H9 (cell line): ENCODE measurements around the gene ABCB1. TPM values are rescaled to one million over a fixed set of nuclear protein-coding genes. Genes with fewer than 3 reads are reported as not detected.

Experiments used
- DNase-seq: peaks from one replicate; pipeline ENCODE4 v3.0.0-alpha.2; 2017
- H2AFZ ChIP-seq: one replicate; pipeline ENCODE4 v1.6.1; 2013; ENCODE audit warnings: mild to moderate bottlenecking, low read length, control low read depth, moderate library complexity
- H2AK5ac ChIP-seq: 2 replicates; pipeline ENCODE4 v1.6.1; 2013; ENCODE audit warnings: low read length, control low read depth, mixed read lengths; ENCODE audit not compliant: insufficient read length
- H2BK120ac ChIP-seq: one replicate; pipeline ENCODE4 v1.6.1; 2013; ENCODE audit warnings: low read depth, mild to moderate bottlenecking, low read length, control low read depth, inconsistent platforms; ENCODE audit not compliant: poor library complexity, severe bottlenecking
- H2BK12ac ChIP-seq: 2 replicates; pipeline ENCODE4 v1.6.1; 2013; ENCODE audit warnings: low read length, control low read depth, mixed read lengths, low read depth; ENCODE audit not compliant: insufficient read length
- H2BK15ac ChIP-seq: 2 replicates; pipeline ENCODE4 v1.6.1; 2013; ENCODE audit warnings: low read depth, low read length, control low read depth
- H2BK20ac ChIP-seq: one replicate; pipeline ENCODE4 v1.6.1; 2013; ENCODE audit warnings: low read depth, mild to moderate bottlenecking, low read length, control low read depth, inconsistent platforms; ENCODE audit not compliant: poor library complexity, severe bottlenecking
- H2BK5ac ChIP-seq: 2 replicates; pipeline ENCODE4 v1.6.1; 2013; ENCODE audit warnings: low read length, control low read depth, mixed read lengths; ENCODE audit not compliant: insufficient read length
- H3K14ac ChIP-seq: 2 replicates; pipeline ENCODE4 v1.6.1; 2013; ENCODE audit warnings: low read length, control low read depth; ENCODE audit not compliant: insufficient read depth
- H3K18ac ChIP-seq: 2 replicates; pipeline ENCODE4 v1.6.1; 2013; ENCODE audit warnings: low read depth, mild to moderate bottlenecking, mixed read lengths, low read length, control low read depth; ENCODE audit not compliant: insufficient read length
- H3K23ac ChIP-seq: 2 replicates; pipeline ENCODE4 v1.6.1; 2013; ENCODE audit warnings: low read length, control low read depth, mixed read lengths, low read depth; ENCODE audit not compliant: insufficient read length
- H3K23me2 ChIP-seq: 2 replicates; pipeline ENCODE4 v1.6.1; 2013; ENCODE audit warnings: low read depth, mild to moderate bottlenecking, mixed read lengths, low read length, control low read depth; ENCODE audit not compliant: insufficient read length, poor library complexity, severe bottlenecking
- H3K27ac ChIP-seq: 2 replicates; pipeline ENCODE4 v1.5.1; 2013; ENCODE audit warnings: low read length, control low read depth, mixed read lengths, low read depth; ENCODE audit not compliant: insufficient read length
- H3K27me3 ChIP-seq: 2 replicates; pipeline ENCODE4 v1.6.1; 2013; ENCODE audit warnings: low read length, control low read depth, inconsistent platforms; ENCODE audit not compliant: insufficient read depth
- H3K4ac ChIP-seq: 2 replicates; pipeline ENCODE4 v1.6.1; 2013; ENCODE audit warnings: low read depth, mild to moderate bottlenecking, control low read depth, inconsistent platforms, low read length, moderate library complexity
- H3K4me1 ChIP-seq: 2 replicates; pipeline ENCODE4 v1.6.1; 2013; ENCODE audit warnings: low read length, control low read depth, inconsistent platforms; ENCODE audit not compliant: insufficient read depth
- H3K4me2 ChIP-seq: 2 replicates; pipeline ENCODE4 v1.6.1; 2013; ENCODE audit warnings: low read length, control low read depth, mixed read lengths; ENCODE audit not compliant: insufficient read length, insufficient read depth
- H3K56ac ChIP-seq: 2 replicates; pipeline ENCODE4 v1.6.1; 2013; ENCODE audit warnings: low read depth, mild to moderate bottlenecking, mixed read lengths, low read length, control low read depth; ENCODE audit not compliant: insufficient read length
- H3K79me1 ChIP-seq: 2 replicates; pipeline ENCODE4 v1.6.1; 2013; ENCODE audit warnings: low read depth, mild to moderate bottlenecking, moderate library complexity, low read length, control low read depth, inconsistent platforms; ENCODE audit not compliant: insufficient read depth, poor library complexity, severe bottlenecking
- H3K79me2 ChIP-seq: 2 replicates; pipeline ENCODE4 v1.6.1; 2013; ENCODE audit warnings: low read length, control low read depth, inconsistent platforms; ENCODE audit not compliant: insufficient read depth
- H3K9ac ChIP-seq: 2 replicates; pipeline ENCODE4 v1.6.1; 2013; ENCODE audit warnings: low read length, control low read depth, mixed read lengths; ENCODE audit not compliant: insufficient read length; ENCODE audit errors: extremely low read depth
- H3K9me3 ChIP-seq: one replicate; pipeline ENCODE4 v1.6.1; 2013; ENCODE audit warnings: low read depth, low read length, inconsistent platforms; ENCODE audit not compliant: control insufficient read depth
- H3T11ph ChIP-seq: one replicate; pipeline ENCODE4 v1.6.1; 2013; ENCODE audit warnings: mild to moderate bottlenecking, low read length, control low read depth, inconsistent platforms
- H4K20me1 ChIP-seq: one replicate; pipeline ENCODE4 v1.6.1; 2013; ENCODE audit not compliant: control insufficient read depth, insufficient read length, insufficient read depth
- H4K5ac ChIP-seq: 2 replicates; pipeline ENCODE4 v1.6.1; 2013; ENCODE audit warnings: low read depth, mild to moderate bottlenecking, mixed read lengths, low read length, control low read depth; ENCODE audit not compliant: insufficient read length
- H4K8ac ChIP-seq: replicated peaks from 2 replicates; pipeline ENCODE4 v1.6.1; 2013; ENCODE audit warnings: low read length, control low read depth, mixed read lengths, low read depth; ENCODE audit not compliant: insufficient read length
- H4K91ac ChIP-seq: 2 replicates; pipeline ENCODE4 v1.6.1; 2013; ENCODE audit warnings: low read depth, mild to moderate bottlenecking, moderate library complexity, mixed read lengths, low read length, control low read depth; ENCODE audit not compliant: insufficient read length
- H3K27ac Mint-ChIP-seq, 3 experiments: 2 replicates in 2 of 3; 3 replicates in 1 of 3; pipeline ENCODE4 v1.8.0; 2020 to 2021; ENCODE audit warnings: mixed read lengths in 3 of 3, mild to moderate bottlenecking in 1 of 3, moderate library complexity in 1 of 3
- H3K27me3 Mint-ChIP-seq: 2 replicates; pipeline ENCODE4 v1.8.0; 2021; ENCODE audit warnings: low read depth, mild to moderate bottlenecking, moderate library complexity, mixed read lengths
- H3K36me3 Mint-ChIP-seq, 3 experiments: 2 replicates in 2 of 3; 3 replicates in 1 of 3; pipeline ENCODE4 v1.8.0; 2020 to 2021; ENCODE audit warnings: low read depth in 3 of 3, mixed read lengths in 3 of 3; ENCODE audit not compliant: insufficient read depth in 1 of 3
- H3K4me1 Mint-ChIP-seq, 2 experiments: 2 replicates each; pipeline ENCODE4 v1.8.0; 2020; ENCODE audit warnings: mixed read lengths in 2 of 2
- H3K4me3 Mint-ChIP-seq, 2 experiments: 2 replicates in 1 of 2; 3 replicates in 1 of 2; pipeline ENCODE4 v1.8.0; 2020 to 2021; ENCODE audit warnings: mild to moderate bottlenecking in 2 of 2, mixed read lengths in 2 of 2, moderate library complexity in 1 of 2
- H3K9me3 Mint-ChIP-seq, 2 experiments: 2 replicates in 1 of 2; 3 replicates in 1 of 2; pipeline ENCODE4 v1.8.0; 2020; ENCODE audit warnings: mild to moderate bottlenecking in 2 of 2, mixed read lengths in 2 of 2, moderate library complexity in 1 of 2
- WGBS: extraction: QIAGEN DNeasy Blood & Tissue Kit; methylation state at CpG from one replicate; pipeline ENCODE4 v1.1.7; 2013; ENCODE audit warnings: missing lambda C conversion rate, low lambda C conversion rate, mixed read lengths; ENCODE audit not compliant: insufficient read length; ENCODE audit errors: extremely low coverage; 5-methylcytosine and 5-hydroxymethylcytosine counted together
- total RNA-seq: library from RNA; stranded (reverse); gene quantifications from 2 replicates; pipeline ENCODE4 v1.2.1, GENCODE V29; 2021
- TF ChIP-seq, protein P1 (sequence below): fragments of 200-600 bp; sonication (generic); conservative IDR thresholded peaks from 3 replicates; pipeline ENCODE4 v1.8.0; 2021; ENCODE audit warnings: antibody characterized with exemption, mild to moderate bottlenecking

Gene ABCB1
- total RNA-seq, 1 experiment from 2014 or later = 0.33 TPM

DNA sequence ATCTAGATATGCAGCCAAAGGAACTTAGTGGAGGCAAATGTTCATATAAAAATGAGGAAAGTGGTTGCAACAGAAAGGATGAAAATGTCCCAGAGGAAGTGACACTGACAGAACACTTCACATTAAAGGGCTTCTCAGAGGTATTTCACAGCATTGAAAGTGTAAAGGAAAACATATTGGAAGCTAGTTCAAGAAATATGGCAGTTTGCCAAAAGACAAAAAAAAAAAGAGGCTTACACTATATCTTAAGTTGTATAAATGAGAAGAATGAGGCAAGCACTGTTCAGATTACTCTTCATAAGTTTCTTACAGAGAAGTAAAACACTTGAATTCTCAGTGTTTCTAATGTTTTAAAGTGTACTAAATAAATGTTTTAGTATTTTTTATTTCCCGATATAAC, 47.6 kb upstream of the ABCB1 start:
- Histone ChIP-seq H4K5ac (no peak overlapping the region), H3K56ac (no peak overlapping the region)
- no peak for DNase-seq

More for the DNA sequence above, 47.6 kb upstream of the ABCB1 start:
- no peaks in the 10 kb centered on the region for H3K4me1 Mint-ChIP-seq
- H3T11ph ChIP-seq = no peak overlapping the region
- no peaks in the 10 kb centered on the region for H3K79me2 ChIP-seq
- no peaks in the 10 kb centered on the region for H3K27me3 ChIP-seq
- H4K91ac ChIP-seq = no peak overlapping the region
- H2AFZ ChIP-seq = no peak overlapping the region
- no peak overlapping the region for H3K27ac ChIP-seq
- H3K36me3 Mint-ChIP-seq = no peaks in the 10 kb centered on the region
- H2BK120ac ChIP-seq = no peak overlapping the region
- no peaks in the 10 kb centered on the region for H3K27me3 Mint-ChIP-seq
- H3K18ac ChIP-seq = no peak overlapping the region
- H2BK5ac ChIP-seq = no peak overlapping the region
- H2AK5ac ChIP-seq = no peak overlapping the region
- no peaks in the 10 kb centered on the region for H3K23me2 ChIP-seq
- no peak overlapping the region for H4K8ac ChIP-seq
- no peak overlapping the region for H3K27ac Mint-ChIP-seq
- no peak overlapping the region for H3K14ac ChIP-seq
- no peaks in the 10 kb centered on the region for H3K4me1 ChIP-seq
- no peak overlapping the region for H3K9ac ChIP-seq
- no peak overlapping the region for H2BK20ac ChIP-seq
- TF ChIP-seq, protein P1, sequence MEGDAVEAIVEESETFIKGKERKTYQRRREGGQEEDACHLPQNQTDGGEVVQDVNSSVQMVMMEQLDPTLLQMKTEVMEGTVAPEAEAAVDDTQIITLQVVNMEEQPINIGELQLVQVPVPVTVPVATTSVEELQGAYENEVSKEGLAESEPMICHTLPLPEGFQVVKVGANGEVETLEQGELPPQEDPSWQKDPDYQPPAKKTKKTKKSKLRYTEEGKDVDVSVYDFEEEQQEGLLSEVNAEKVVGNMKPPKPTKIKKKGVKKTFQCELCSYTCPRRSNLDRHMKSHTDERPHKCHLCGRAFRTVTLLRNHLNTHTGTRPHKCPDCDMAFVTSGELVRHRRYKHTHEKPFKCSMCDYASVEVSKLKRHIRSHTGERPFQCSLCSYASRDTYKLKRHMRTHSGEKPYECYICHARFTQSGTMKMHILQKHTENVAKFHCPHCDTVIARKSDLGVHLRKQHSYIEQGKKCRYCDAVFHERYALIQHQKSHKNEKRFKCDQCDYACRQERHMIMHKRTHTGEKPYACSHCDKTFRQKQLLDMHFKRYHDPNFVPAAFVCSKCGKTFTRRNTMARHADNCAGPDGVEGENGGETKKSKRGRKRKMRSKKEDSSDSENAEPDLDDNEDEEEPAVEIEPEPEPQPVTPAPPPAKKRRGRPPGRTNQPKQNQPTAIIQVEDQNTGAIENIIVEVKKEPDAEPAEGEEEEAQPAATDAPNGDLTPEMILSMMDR = no peak
- WGBS = no CpG with 5 or more reads among the region's 1 CpG
- no peak overlapping the region for H2BK12ac ChIP-seq
- H3K9me3 ChIP-seq = no peaks in the 10 kb centered on the region
- no peak overlapping the region for H3K4me2 ChIP-seq
- H2BK15ac ChIP-seq = no peak overlapping the region
- H3K9me3 Mint-ChIP-seq = no peaks in the 10 kb centered on the region
- no peak overlapping the region for H3K4ac ChIP-seq
- H3K79me1 ChIP-seq = no peaks in the 10 kb centered on the region
- no peaks in the 10 kb centered on the region for H4K20me1 ChIP-seq
- H3K4me3 Mint-ChIP-seq = no peak overlapping the region
- H3K23ac ChIP-seq = no peak overlapping the region
